Measurements from ENCODE around the gene NIPAL1. TPM values are rescaled to one million over a fixed set of nuclear protein-coding genes. Genes with fewer than 3 reads are reported as not detected.
"Not testable (repeated sequence)": the region's sequence is repeated elsewhere in the genome, so short reads cannot be mapped to it uniquely, and the experiment has no call there.

The NIPAL1 gene
- total RNA-seq, 2 experiments from 2014 or later: 1.6 to 1.8 TPM

- no peak for ATAC-seq
Measured at GRCh38 chr4:48008021-48008596, 8.5 kb upstream of the NIPAL1 start.

GRCh38 chr4:48010906-48011305 lies 5.7 kb upstream of the NIPAL1 start:
- peaks cover 15% of the 10 kb centered on the region for H3K27me3 Mint-ChIP-seq
- H3K36me3 Mint-ChIP-seq (ENCODE audit: low read depth); H3K27ac Mint-ChIP-seq; H3K4me3 Mint-ChIP-seq; ATAC-seq; H3K4me1 Mint-ChIP-seq; H3K9me3 Mint-ChIP-seq (ENCODE audit: low read depth); intact Hi-C loops (cut with DNase I, micrococcal nuclease); DNase-seq: not testable (repeated sequence)
- ChIA-PET POLR2A (interaction anchor here (0.6 kb wide), 1 partner anchor 187 kb away, joined by 3 read pairs; no protein-coding TSS in a partner anchor), CTCF (interaction anchor here (0.8 to 2.1 kb wide), 4 partner anchors 8 to 30 kb away, joined by 3 to 8 read pairs (median 4); no protein-coding TSS in a partner anchor)

More at GRCh38 chr4:48008021-48008596, 8.5 kb upstream of the NIPAL1 start:
- ChIA-PET POLR2A (no interaction called here), CTCF (interaction anchor here (1.0 to 1.8 kb wide), 4 partner anchors 10 to 101 kb away, joined by 3 to 5 read pairs (median 4); no protein-coding TSS in a partner anchor)
- intact Hi-C loops (cut with DNase I, micrococcal nuclease): no loop called here
- H3K9me3 Mint-ChIP-seq (ENCODE audit: low read depth): peaks cover 8% of the 10 kb centered on the region
- H3K4me1 Mint-ChIP-seq: no peaks in the 10 kb centered on the region
- H3K36me3 Mint-ChIP-seq (ENCODE audit: low read depth): no peaks in the 10 kb centered on the region
- H3K27me3 Mint-ChIP-seq: peaks cover 3% of the 10 kb centered on the region
- no peak overlapping the region for H3K27ac Mint-ChIP-seq
- DNase-seq: no peak
- no peak overlapping the region for H3K4me3 Mint-ChIP-seq

GRCh38 chr4:48011722-48012121 lies 4.8 kb upstream of the NIPAL1 start:
- no peaks in the 10 kb centered on the region for H3K36me3 Mint-ChIP-seq (ENCODE audit: low read depth)
- ChIA-PET CTCF (interaction anchor here (0.6 to 1.2 kb wide), 2 partner anchors 9 to 101 kb away, joined by 3 to 4 read pairs; no protein-coding TSS in a partner anchor), POLR2A (interaction anchor here (0.6 kb wide), 1 partner anchor 739 kb away, joined by 3 read pairs; no protein-coding TSS in a partner anchor)
- H3K4me3 Mint-ChIP-seq: no peak overlapping the region
- H3K27ac Mint-ChIP-seq: no peak overlapping the region
- intact Hi-C loops (cut with DNase I, micrococcal nuclease): no loop called here
- ATAC-seq (no peak), DNase-seq (no peak)
- peaks cover under 1% of the 10 kb centered on the region for H3K9me3 Mint-ChIP-seq (ENCODE audit: low read depth)
- H3K27me3 Mint-ChIP-seq: peaks cover 18% of the 10 kb centered on the region
- peaks cover 5% of the 10 kb centered on the region for H3K4me1 Mint-ChIP-seq

- no peak for DNase-seq
- intact Hi-C loops (cut with DNase I, micrococcal nuclease): no loop called here
- no peak for ATAC-seq
Measured at GRCh38 chr4:48012824-48013223, 3.7 kb upstream of the NIPAL1 start.

GRCh38 chr4:48015216-48015615 lies 1.4 kb upstream of the NIPAL1 start:
- peaks cover 18% of the 10 kb centered on the region for H3K27me3 Mint-ChIP-seq
- intact Hi-C loops (cut with DNase I, micrococcal nuclease): loop anchor here (5.0 kb wide), 1 partner anchor 72 kb away; no protein-coding TSS in a partner anchor
- no peak overlapping the region for H3K4me3 Mint-ChIP-seq

More at GRCh38 chr4:48012824-48013223, 3.7 kb upstream of the NIPAL1 start:
- ChIA-PET POLR2A (no interaction called here), CTCF (no interaction called here)
- no peak overlapping the region for H3K27ac Mint-ChIP-seq
- H3K27me3 Mint-ChIP-seq: peaks cover 18% of the 10 kb centered on the region
- H3K4me1 Mint-ChIP-seq: peaks cover 9% of the 10 kb centered on the region
- no peaks in the 10 kb centered on the region for H3K36me3 Mint-ChIP-seq (ENCODE audit: low read depth)
- no peak overlapping the region for H3K4me3 Mint-ChIP-seq
- no peaks in the 10 kb centered on the region for H3K9me3 Mint-ChIP-seq (ENCODE audit: low read depth)

GRCh38 chr4:48015678-48016077 lies 894 bp upstream of the NIPAL1 start:
- CTCF ChIA-PET: interaction anchor here (0.8 to 5.3 kb wide), 5 partner anchors 17 to 73 kb away, joined by 3 to 64 read pairs (median 3); no protein-coding TSS in a partner anchor
- ATAC-seq: no peak

More at GRCh38 chr4:48015216-48015615, 1.4 kb upstream of the NIPAL1 start:
- Mint-ChIP-seq H3K4me1 (peaks cover 20% of the 10 kb centered on the region), H3K9me3 (ENCODE audit: low read depth) (no peaks in the 10 kb centered on the region), H3K36me3 (ENCODE audit: low read depth) (no peaks in the 10 kb centered on the region), H3K27ac (no peak overlapping the region)
- ChIA-PET CTCF (interaction anchor here (1.4 to 1.5 kb wide), 3 partner anchors 13 to 73 kb away, joined by 3 to 4 read pairs (median 3); no protein-coding TSS in a partner anchor), POLR2A (no interaction called here)
- DNase-seq: no peak
- ATAC-seq: no peak

GRCh38 chr4:48017108-48017571 lies 568 bp downstream of the NIPAL1 start:
- ATAC-seq: peak; percentile 42
- H3K4me3 Mint-ChIP-seq: peak overlapping the region; percentile 76
- ChIA-PET CTCF (interaction anchor here (0.9 to 5.3 kb wide), 5 partner anchors 16 to 92 kb away, joined by 3 to 64 read pairs (median 9); no protein-coding TSS in a partner anchor), POLR2A (no interaction called here)
- peak overlapping the region; percentile 42 for H3K27ac Mint-ChIP-seq
- DNase-seq: peak; percentile 77
- peaks cover 2% of the 10 kb centered on the region for H3K9me3 Mint-ChIP-seq (ENCODE audit: low read depth)
- intact Hi-C loops (cut with DNase I, micrococcal nuclease): loop anchor here (1.0 to 5.0 kb wide), 4 partner anchors 19 to 324 kb away; partner anchors contain the start of genes SLAIN2 (in 1 of the 2) and TEC (in 1 of the 2)
- H3K27me3 Mint-ChIP-seq: peaks cover 19% of the 10 kb centered on the region
- H3K36me3 Mint-ChIP-seq (ENCODE audit: low read depth): no peaks in the 10 kb centered on the region
- peaks cover 37% of the 10 kb centered on the region for H3K4me1 Mint-ChIP-seq

More at GRCh38 chr4:48015678-48016077, 894 bp upstream of the NIPAL1 start:
- Mint-ChIP-seq H3K9me3 (ENCODE audit: low read depth) (no peaks in the 10 kb centered on the region), H3K36me3 (ENCODE audit: low read depth) (no peaks in the 10 kb centered on the region), H3K27ac (peak overlapping the region; percentile 14), H3K27me3 (peaks cover 18% of the 10 kb centered on the region), H3K4me1 (peaks cover 24% of the 10 kb centered on the region), H3K4me3 (peak overlapping the region; percentile 76)
- DNase-seq: no peak
- POLR2A ChIA-PET: no interaction called here
- intact Hi-C loops (cut with DNase I, micrococcal nuclease): loop anchor here (1.0 to 5.0 kb wide), 4 partner anchors 72 to 325 kb away; partner anchors contain the start of genes NFXL1 (in 1 of the 2), SLAIN2 (in 1 of the 2) and TEC (in 1 of the 2)

GRCh38 chr4:48018112-48018511 lies 1.5 kb downstream of the NIPAL1 start:
- CTCF ChIA-PET: interaction anchor here (0.8 to 5.3 kb wide), 16 partner anchors 10 to 120 kb away, joined by 3 to 64 read pairs (median 4); no protein-coding TSS in a partner anchor
- H3K36me3 Mint-ChIP-seq (ENCODE audit: low read depth): no peaks in the 10 kb centered on the region
- H3K9me3 Mint-ChIP-seq (ENCODE audit: low read depth): peaks cover 2% of the 10 kb centered on the region
- ATAC-seq: no peak
- intact Hi-C loops (cut with DNase I, micrococcal nuclease): loop anchor here (5.0 kb wide), 1 partner anchor 69 kb away; no protein-coding TSS in a partner anchor
- no peak overlapping the region for H3K4me3 Mint-ChIP-seq
- H3K27ac Mint-ChIP-seq: no peak overlapping the region
- peaks cover 20% of the 10 kb centered on the region for H3K27me3 Mint-ChIP-seq
- H3K4me1 Mint-ChIP-seq: peaks cover 40% of the 10 kb centered on the region
- POLR2A ChIA-PET: no interaction called here
- no peak for DNase-seq

GRCh38 chr4:48021100-48021499 lies 4.5 kb downstream of the NIPAL1 start:
- Mint-ChIP-seq H3K27me3 (peaks cover 12% of the 10 kb centered on the region), H3K9me3 (ENCODE audit: low read depth) (peaks cover 2% of the 10 kb centered on the region), H3K36me3 (ENCODE audit: low read depth) (peaks cover 7% of the 10 kb centered on the region), H3K4me1 (peaks cover 35% of the 10 kb centered on the region), H3K4me3 (no peak overlapping the region), H3K27ac (no peak overlapping the region)
- POLR2A ChIA-PET: no interaction called here
- peak; percentile 64 for ATAC-seq
- CTCF ChIA-PET: no interaction called here
- intact Hi-C loops (cut with DNase I, micrococcal nuclease): loop anchor here (1.0 to 2.0 kb wide), 3 partner anchors 15 to 108 kb away; no protein-coding TSS in a partner anchor
- DNase-seq: no peak

- POLR2A ChIA-PET: no interaction called here
Measured at GRCh38 chr4:48022192-48022799, 5.7 kb downstream of the NIPAL1 start.

GRCh38 chr4:48024522-48024921 lies 8.0 kb downstream of the NIPAL1 start:
- ATAC-seq (no peak), DNase-seq (no peak)
- H3K4me3 Mint-ChIP-seq: no peak overlapping the region
- H3K9me3 Mint-ChIP-seq (ENCODE audit: low read depth): peaks cover 2% of the 10 kb centered on the region
- no peak overlapping the region for H3K27ac Mint-ChIP-seq
- intact Hi-C loops (cut with DNase I, micrococcal nuclease): no loop called here
- ChIA-PET POLR2A (no interaction called here), CTCF (interaction anchor here (4.2 kb wide), 1 partner anchor 10 kb away, joined by 26 read pairs; no protein-coding TSS in a partner anchor)
- peaks cover 11% of the 10 kb centered on the region for H3K27me3 Mint-ChIP-seq
- H3K4me1 Mint-ChIP-seq: peaks cover 42% of the 10 kb centered on the region
- peaks cover 11% of the 10 kb centered on the region for H3K36me3 Mint-ChIP-seq (ENCODE audit: low read depth)

More at GRCh38 chr4:48022192-48022799, 5.7 kb downstream of the NIPAL1 start:
- ATAC-seq: no peak
- peaks cover 34% of the 10 kb centered on the region for H3K4me1 Mint-ChIP-seq
- intact Hi-C loops (cut with DNase I, micrococcal nuclease): no loop called here
- no peak overlapping the region for H3K4me3 Mint-ChIP-seq
- CTCF ChIA-PET: interaction anchor here (0.5 to 4.2 kb wide), 2 partner anchors 13 to 274 kb away, joined by 3 to 26 read pairs; no protein-coding TSS in a partner anchor
- H3K27me3 Mint-ChIP-seq: peaks cover 11% of the 10 kb centered on the region
- H3K9me3 Mint-ChIP-seq (ENCODE audit: low read depth): peaks cover 2% of the 10 kb centered on the region
- peaks cover 11% of the 10 kb centered on the region for H3K36me3 Mint-ChIP-seq (ENCODE audit: low read depth)
- peak overlapping the region; percentile 2 for H3K27ac Mint-ChIP-seq
- no peak for DNase-seq
